ENCODE data around the gene KDF1. TPM values are rescaled to one million over a fixed set of nuclear protein-coding genes. Genes with fewer than 3 reads are reported as not detected.

KDF1 gene
- total RNA-seq, 2 experiments from 2014 or later = 0.95 to 1.2 TPM

DNA sequence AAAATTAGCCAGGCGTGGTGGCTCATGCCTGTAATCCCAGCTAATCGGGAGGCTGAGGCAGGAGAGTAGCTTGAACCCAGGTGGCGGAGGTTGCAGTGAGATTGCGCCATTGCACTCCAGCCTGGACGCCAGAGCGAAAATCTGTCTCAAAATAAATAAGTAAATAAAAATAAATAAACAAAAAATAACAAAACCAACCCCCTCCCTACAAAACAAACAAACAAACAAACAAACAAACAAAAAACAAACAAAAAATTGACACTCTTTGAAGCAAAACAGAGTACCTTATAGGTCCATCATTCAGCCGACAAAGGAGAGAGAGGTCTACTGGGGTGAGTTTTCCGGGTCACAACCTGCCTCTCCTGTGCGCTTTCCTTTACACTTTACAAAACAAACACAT lies 5.4 kb upstream of the KDF1 start:
- no peaks in the 10 kb centered on the region for H3K9me3 ChIP-seq (ENCODE audit: control insufficient read depth in 1 of 2, insufficient read depth in 1 of 2, low read length in 2 of 2)
- Mint-ChIP-seq H3K36me3 (ENCODE audit: low read depth) (no peaks in the 10 kb centered on the region), H3K27me3 (peaks cover 54% of the 10 kb centered on the region), H3K4me3 (no peak overlapping the region), H3K9me3 (no peaks in the 10 kb centered on the region), H3K27ac (no peak overlapping the region), H3K4me1 (ENCODE audit: low read depth) (peaks cover 3% of the 10 kb centered on the region)
- peaks cover 0 to 13% of the 10 kb centered on the region in 2 experiments for H3K27me3 ChIP-seq (ENCODE audit: control insufficient read depth in 1 of 2, insufficient read depth in 2 of 2, low read length in 2 of 2)
- DNase-seq (no peak), ATAC-seq (ENCODE audit: poor library complexity) (no peak)
- intact Hi-C loops (cut with DNase I, micrococcal nuclease) = no loop called here
- H3K4me1 ChIP-seq (ENCODE audit: insufficient read depth, low read length) = peaks cover 3% of the 10 kb centered on the region
- TF ChIP-seq, protein P1, sequence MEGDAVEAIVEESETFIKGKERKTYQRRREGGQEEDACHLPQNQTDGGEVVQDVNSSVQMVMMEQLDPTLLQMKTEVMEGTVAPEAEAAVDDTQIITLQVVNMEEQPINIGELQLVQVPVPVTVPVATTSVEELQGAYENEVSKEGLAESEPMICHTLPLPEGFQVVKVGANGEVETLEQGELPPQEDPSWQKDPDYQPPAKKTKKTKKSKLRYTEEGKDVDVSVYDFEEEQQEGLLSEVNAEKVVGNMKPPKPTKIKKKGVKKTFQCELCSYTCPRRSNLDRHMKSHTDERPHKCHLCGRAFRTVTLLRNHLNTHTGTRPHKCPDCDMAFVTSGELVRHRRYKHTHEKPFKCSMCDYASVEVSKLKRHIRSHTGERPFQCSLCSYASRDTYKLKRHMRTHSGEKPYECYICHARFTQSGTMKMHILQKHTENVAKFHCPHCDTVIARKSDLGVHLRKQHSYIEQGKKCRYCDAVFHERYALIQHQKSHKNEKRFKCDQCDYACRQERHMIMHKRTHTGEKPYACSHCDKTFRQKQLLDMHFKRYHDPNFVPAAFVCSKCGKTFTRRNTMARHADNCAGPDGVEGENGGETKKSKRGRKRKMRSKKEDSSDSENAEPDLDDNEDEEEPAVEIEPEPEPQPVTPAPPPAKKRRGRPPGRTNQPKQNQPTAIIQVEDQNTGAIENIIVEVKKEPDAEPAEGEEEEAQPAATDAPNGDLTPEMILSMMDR (IDR thresholded peaks at IDR 0.05) = no peak
- H3K36me3 ChIP-seq (ENCODE audit: insufficient read depth, low read length) = no peaks in the 10 kb centered on the region
- POLR2A ChIA-PET = no interaction called here
- CTCF ChIA-PET = no interaction called here
- H3K27ac ChIP-seq (ENCODE audit: low read depth in 1 of 2, low read length in 2 of 2) = no peak overlapping the region
- no peak overlapping the region for H3K4me3 ChIP-seq (ENCODE audit: low read length)

GRCh38 chr1:26965213-26965612 lies 4.9 kb upstream of the KDF1 start:
- H3K36me3 ChIP-seq (ENCODE audit: insufficient read depth, low read length) = no peaks in the 10 kb centered on the region
- TF ChIP-seq, protein P1 (IDR thresholded peaks at IDR 0.05) = no peak
- no peak overlapping the region for H3K27ac ChIP-seq (ENCODE audit: low read depth in 1 of 2, low read length in 2 of 2)
- intact Hi-C loops (cut with DNase I, micrococcal nuclease) = no loop called here
- CTCF ChIA-PET = no interaction called here
- Mint-ChIP-seq H3K27me3 (peaks cover 50% of the 10 kb centered on the region), H3K4me3 (no peak overlapping the region), H3K9me3 (no peaks in the 10 kb centered on the region), H3K27ac (no peak overlapping the region), H3K4me1 (ENCODE audit: low read depth) (peaks cover 7% of the 10 kb centered on the region), H3K36me3 (ENCODE audit: low read depth) (no peaks in the 10 kb centered on the region)
- POLR2A ChIA-PET = no interaction called here
- H3K4me1 ChIP-seq (ENCODE audit: insufficient read depth, low read length) = peaks cover 7% of the 10 kb centered on the region
- ATAC-seq (ENCODE audit: poor library complexity) = no peak
- H3K9me3 ChIP-seq (ENCODE audit: control insufficient read depth in 1 of 2, insufficient read depth in 1 of 2, low read length in 2 of 2) = no peaks in the 10 kb centered on the region
- DNase-seq = no peak
- H3K27me3 ChIP-seq (ENCODE audit: control insufficient read depth in 1 of 2, insufficient read depth in 2 of 2, low read length in 2 of 2) = peaks cover 0 to 10% of the 10 kb centered on the region in 2 experiments
- no peak overlapping the region for H3K4me3 ChIP-seq (ENCODE audit: low read length)

GRCh38 chr1:26961826-26962225 lies 1.6 kb upstream of the KDF1 start:
- intact Hi-C loops (cut with DNase I, micrococcal nuclease) = no loop called here
- H3K36me3 ChIP-seq (ENCODE audit: insufficient read depth, low read length) = no peaks in the 10 kb centered on the region
- Mint-ChIP-seq H3K36me3 (ENCODE audit: low read depth) (no peaks in the 10 kb centered on the region), H3K27me3 (peaks cover 39% of the 10 kb centered on the region), H3K9me3 (no peaks in the 10 kb centered on the region), H3K27ac (no peak overlapping the region), H3K4me3 (peak overlapping the region; percentile 17), H3K4me1 (ENCODE audit: low read depth) (peaks cover 7% of the 10 kb centered on the region)
- ATAC-seq (ENCODE audit: poor library complexity) = no peak
- CTCF ChIA-PET = no interaction called here
- H3K4me3 ChIP-seq (ENCODE audit: low read length) = no peak overlapping the region
- H3K27ac ChIP-seq (ENCODE audit: low read depth in 1 of 2, low read length in 2 of 2) = no peak overlapping the region
- no peak for DNase-seq
- TF ChIP-seq, protein P1 (IDR thresholded peaks at IDR 0.05) = no peak
- H3K27me3 ChIP-seq (ENCODE audit: control insufficient read depth in 1 of 2, insufficient read depth in 2 of 2, low read length in 2 of 2) = peaks cover 6 to 13% of the 10 kb centered on the region in 2 experiments
- POLR2A ChIA-PET = no interaction called here
- H3K4me1 ChIP-seq (ENCODE audit: insufficient read depth, low read length) = peaks cover 18% of the 10 kb centered on the region
- no peaks in the 10 kb centered on the region for H3K9me3 ChIP-seq (ENCODE audit: control insufficient read depth in 1 of 2, insufficient read depth in 1 of 2, low read length in 2 of 2)
